Caco-2 (cell line): Measurements from ENCODE around the gene CDC42BPB. TPM values are rescaled to one million over a fixed set of nuclear protein-coding genes. Genes with fewer than 3 reads are reported as not detected.

Experiments
- BruUV-seq: library from RNA; stranded (reverse); fragments of 400-500 nt; replicated peaks from 2 replicates; lab custom pipeline; 2021; lab: Mats Ljungman, UMichigan
- CTCF ChIA-PET: fragments of 300-600 bp; sonication (Branson Sonifier 250); formaldehyde crosslinking; loops from one replicate; lab custom pipeline; 2022; ENCODE audit warnings: antibody characterized with exemption; lab: Charles Lee
- POLR2A ChIA-PET: fragments of 300-600 bp; sonication (Branson Sonifier 250); formaldehyde crosslinking; loops from one replicate; lab custom pipeline; 2022; ENCODE audit warnings: antibody characterized with exemption; lab: Charles Lee
- DNase-seq, 2 experiments: peaks; one replicate each; pipeline versions ENCODE4 v3.0.0 to v3.0.0-alpha.2; 2020 to 2022
- H3K27me3 ChIP-seq: replicated peaks from 2 replicates; pipeline ENCODE4 v1.6.0; 2011; ENCODE audit warnings: low read length; ENCODE audit not compliant: control insufficient read depth, insufficient read depth
- H3K36me3 ChIP-seq: 2 replicates; pipeline ENCODE4 v1.5.1; 2011; ENCODE audit warnings: low read length; ENCODE audit not compliant: control insufficient read depth, insufficient read depth
- H3K4me1 ChIP-seq: fragments of 250-450 bp; sonication (Bioruptor Pico); 2 replicates; pipeline ENCODE4 v1.5.1; 2020; ENCODE audit warnings: mild to moderate bottlenecking
- H3K4me3 ChIP-seq: 2 replicates; pipeline ENCODE4 v1.5.1; 2011; ENCODE audit warnings: low read depth, mild to moderate bottlenecking, control low read depth, low read length
- H3K9me3 ChIP-seq: fragments of 250-450 bp; sonication (Bioruptor Pico); 2 replicates; pipeline ENCODE4 v1.5.1; 2020; ENCODE audit warnings: mild to moderate bottlenecking, moderate library complexity
- H3K27ac Mint-ChIP-seq: one replicate; pipeline ENCODE4 v1.8.0; 2022; ENCODE audit warnings: mixed read lengths; ENCODE audit not compliant: unreplicated experiment
- H3K27me3 Mint-ChIP-seq: one replicate; pipeline ENCODE4 v1.8.0; 2022; ENCODE audit warnings: mixed read lengths; ENCODE audit not compliant: insufficient read depth, unreplicated experiment
- H3K36me3 Mint-ChIP-seq: one replicate; pipeline ENCODE4 v1.8.0; 2022; ENCODE audit warnings: mild to moderate bottlenecking, mixed read lengths; ENCODE audit not compliant: insufficient read depth, unreplicated experiment
- H3K4me1 Mint-ChIP-seq: one replicate; pipeline ENCODE4 v1.8.0; 2022; ENCODE audit warnings: low read depth, mixed read lengths; ENCODE audit not compliant: unreplicated experiment
- H3K4me3 Mint-ChIP-seq: one replicate; pipeline ENCODE4 v1.8.0; 2022; ENCODE audit warnings: mild to moderate bottlenecking, moderate library complexity, mixed read lengths; ENCODE audit not compliant: unreplicated experiment
- H3K9me3 Mint-ChIP-seq: one replicate; pipeline ENCODE4 v1.8.0; 2022; ENCODE audit warnings: mixed read lengths; ENCODE audit not compliant: unreplicated experiment
- intact Hi-C: fragments of 100-400 bp; cut with micrococcal nuclease; formaldehyde crosslinking; loops from one replicate; pipeline ENCODE4 v1.10.0; 2022; ENCODE audit not compliant: unreplicated experiment
- total RNA-seq: library from RNA; stranded (reverse); gene quantifications from 2 replicates; pipeline ENCODE4 v1.2.3, GENCODE V29; 2022
- TF ChIP-seq, protein P1 (sequence below), 2 experiments: fragments of 200-600 bp in 1 of 2; IDR thresholded peaks; 1 replicate in 1 of 2; 2 replicates in 1 of 2; pipeline versions ENCODE4 v1.5.1 to v1.8.0; 2011 to 2022; ENCODE audit warnings: antibody characterized with exemption in 1 of 2, control low read depth in 1 of 2, inconsistent platforms in 1 of 2, low read depth in 1 of 2, low read length in 1 of 2, mild to moderate bottlenecking in 1 of 2, moderate library complexity in 1 of 2; ENCODE audit not compliant: insufficient read depth in 1 of 2, severe bottlenecking in 1 of 2, unreplicated experiment in 1 of 2

Gene CDC42BPB
- total RNA-seq, 1 experiment from 2014 or later: 55.1 TPM

DNA sequence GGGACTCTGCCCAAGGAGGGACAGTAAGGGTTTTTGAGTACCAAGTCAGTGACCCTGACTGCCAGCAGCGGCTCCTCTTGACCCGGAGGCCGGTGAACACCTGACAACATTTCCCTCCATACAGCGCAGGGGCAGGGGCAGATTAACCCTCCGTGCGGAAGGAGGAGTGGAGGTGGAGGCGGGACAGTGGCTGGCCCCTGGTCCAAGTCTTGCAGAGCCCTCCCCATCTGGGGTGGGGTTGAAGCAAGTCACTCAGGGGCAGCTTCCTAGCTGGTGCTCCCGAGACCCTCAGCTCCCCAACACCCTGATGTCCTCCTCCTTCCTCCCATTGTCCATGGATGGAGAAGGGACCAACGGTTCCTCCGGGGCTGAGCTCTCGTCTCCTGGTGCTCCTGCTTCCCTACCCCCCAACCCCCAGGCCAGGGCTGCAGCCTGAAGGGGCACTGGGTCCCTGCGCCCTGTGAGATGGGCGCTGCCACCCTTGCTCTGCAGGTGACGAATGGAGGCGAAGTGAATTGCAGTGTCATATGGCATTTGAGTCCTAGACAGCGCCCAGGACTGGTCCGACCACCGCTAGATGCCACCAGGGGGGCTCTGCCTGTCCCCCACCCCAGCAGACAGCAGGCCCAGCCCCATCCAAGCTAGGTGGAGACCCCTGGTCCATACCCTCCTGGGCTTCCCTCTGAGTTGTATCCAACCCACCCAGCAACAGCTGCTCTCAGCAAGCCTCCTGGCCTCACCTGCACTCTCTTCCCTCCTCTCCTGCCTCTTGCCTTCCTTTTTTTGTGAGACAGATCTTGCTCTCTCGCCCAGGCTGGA lies 141.8 kb downstream of the CDC42BPB start:
- Mint-ChIP-seq H3K9me3 (no peaks in the 10 kb centered on the region), H3K27me3 (no peaks in the 10 kb centered on the region), H3K4me3 (no peak overlapping the region), H3K36me3 (peaks cover 5% of the 10 kb centered on the region), H3K4me1 (no peaks in the 10 kb centered on the region), H3K27ac (no peak overlapping the region)
- Histone ChIP-seq H3K4me1 (no peaks in the 10 kb centered on the region), H3K4me3 (no peak overlapping the region), H3K36me3 (no peaks in the 10 kb centered on the region), H3K9me3 (no peaks in the 10 kb centered on the region), H3K27me3 (no peaks in the 10 kb centered on the region)
- TF ChIP-seq, protein P1, sequence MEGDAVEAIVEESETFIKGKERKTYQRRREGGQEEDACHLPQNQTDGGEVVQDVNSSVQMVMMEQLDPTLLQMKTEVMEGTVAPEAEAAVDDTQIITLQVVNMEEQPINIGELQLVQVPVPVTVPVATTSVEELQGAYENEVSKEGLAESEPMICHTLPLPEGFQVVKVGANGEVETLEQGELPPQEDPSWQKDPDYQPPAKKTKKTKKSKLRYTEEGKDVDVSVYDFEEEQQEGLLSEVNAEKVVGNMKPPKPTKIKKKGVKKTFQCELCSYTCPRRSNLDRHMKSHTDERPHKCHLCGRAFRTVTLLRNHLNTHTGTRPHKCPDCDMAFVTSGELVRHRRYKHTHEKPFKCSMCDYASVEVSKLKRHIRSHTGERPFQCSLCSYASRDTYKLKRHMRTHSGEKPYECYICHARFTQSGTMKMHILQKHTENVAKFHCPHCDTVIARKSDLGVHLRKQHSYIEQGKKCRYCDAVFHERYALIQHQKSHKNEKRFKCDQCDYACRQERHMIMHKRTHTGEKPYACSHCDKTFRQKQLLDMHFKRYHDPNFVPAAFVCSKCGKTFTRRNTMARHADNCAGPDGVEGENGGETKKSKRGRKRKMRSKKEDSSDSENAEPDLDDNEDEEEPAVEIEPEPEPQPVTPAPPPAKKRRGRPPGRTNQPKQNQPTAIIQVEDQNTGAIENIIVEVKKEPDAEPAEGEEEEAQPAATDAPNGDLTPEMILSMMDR (IDR thresholded peaks at IDR 0.05; ENCODE audit: insufficient read depth in 1 of 2, low read depth in 1 of 2, low read length in 1 of 2, severe bottlenecking in 1 of 2, unreplicated experiment in 1 of 2): no peak
- peak in 1 of 2 experiments; percentile 23 for DNase-seq
- intact Hi-C loops: loop anchor here (2.0 to 5.0 kb wide), 2 partner anchors 38 to 67 kb away; no protein-coding TSS in a partner anchor
- BruUV-seq: no TSS peak
- ChIA-PET POLR2A (no interaction called here), CTCF (no interaction called here)

GRCh38 chr14:102914474-102915291 lies 142.7 kb downstream of the CDC42BPB start:
- intact Hi-C loops: loop anchor here (2.0 to 5.0 kb wide), 2 partner anchors 37 to 66 kb away; no protein-coding TSS in a partner anchor
- Mint-ChIP-seq H3K27ac (no peak overlapping the region), H3K9me3 (no peaks in the 10 kb centered on the region), H3K27me3 (no peaks in the 10 kb centered on the region), H3K36me3 (peaks cover 5% of the 10 kb centered on the region), H3K4me3 (no peak overlapping the region), H3K4me1 (no peaks in the 10 kb centered on the region)
- Histone ChIP-seq H3K4me3 (no peak overlapping the region), H3K36me3 (no peaks in the 10 kb centered on the region), H3K27me3 (no peaks in the 10 kb centered on the region), H3K4me1 (no peaks in the 10 kb centered on the region), H3K9me3 (no peaks in the 10 kb centered on the region)
- TF ChIP-seq, protein P1 (IDR thresholded peaks at IDR 0.05; ENCODE audit: insufficient read depth in 1 of 2, low read depth in 1 of 2, low read length in 1 of 2, severe bottlenecking in 1 of 2, unreplicated experiment in 1 of 2): no peak
- CTCF ChIA-PET: interaction anchor here (0.6 kb wide), 1 partner anchor 10 kb away, joined by 4 read pairs; no protein-coding TSS in a partner anchor
- BruUV-seq: no TSS peak
- DNase-seq: peak in 1 of 2 experiments; percentile 19
- POLR2A ChIA-PET: no interaction called here
